T47D (cell line): ENCODE data around the gene SYCP3.
A peak's percentile ranks its signal among the peaks of the same experiment; 100 is the strongest.
"Not testable (repeated sequence)": the region's sequence is repeated elsewhere in the genome, so short reads cannot be mapped to it uniquely, and the experiment has no call there.

ENCODE experiments used
- DNase-seq, 2 experiments: peaks; one replicate each; pipeline versions ENCODE4 v3.0.0 to v3.0.0-alpha.2; 2011 to 2012; ENCODE audit warnings: low read depth in 1 of 2, low spot score in 1 of 2
- JUND ChIP-seq: IDR thresholded peaks from 2 replicates; pipeline ENCODE4 v1.6.1; 2012; ENCODE audit warnings: low read depth
- in situ Hi-C: cut with HindIII; loops from 2 replicates; pipeline ENCODE4 v1.10.0; 2016; ENCODE audit warnings: low sequenced_read_pairs, low pct_unique_long_range_greater_than_20kb

Gene SYCP3

DNA sequence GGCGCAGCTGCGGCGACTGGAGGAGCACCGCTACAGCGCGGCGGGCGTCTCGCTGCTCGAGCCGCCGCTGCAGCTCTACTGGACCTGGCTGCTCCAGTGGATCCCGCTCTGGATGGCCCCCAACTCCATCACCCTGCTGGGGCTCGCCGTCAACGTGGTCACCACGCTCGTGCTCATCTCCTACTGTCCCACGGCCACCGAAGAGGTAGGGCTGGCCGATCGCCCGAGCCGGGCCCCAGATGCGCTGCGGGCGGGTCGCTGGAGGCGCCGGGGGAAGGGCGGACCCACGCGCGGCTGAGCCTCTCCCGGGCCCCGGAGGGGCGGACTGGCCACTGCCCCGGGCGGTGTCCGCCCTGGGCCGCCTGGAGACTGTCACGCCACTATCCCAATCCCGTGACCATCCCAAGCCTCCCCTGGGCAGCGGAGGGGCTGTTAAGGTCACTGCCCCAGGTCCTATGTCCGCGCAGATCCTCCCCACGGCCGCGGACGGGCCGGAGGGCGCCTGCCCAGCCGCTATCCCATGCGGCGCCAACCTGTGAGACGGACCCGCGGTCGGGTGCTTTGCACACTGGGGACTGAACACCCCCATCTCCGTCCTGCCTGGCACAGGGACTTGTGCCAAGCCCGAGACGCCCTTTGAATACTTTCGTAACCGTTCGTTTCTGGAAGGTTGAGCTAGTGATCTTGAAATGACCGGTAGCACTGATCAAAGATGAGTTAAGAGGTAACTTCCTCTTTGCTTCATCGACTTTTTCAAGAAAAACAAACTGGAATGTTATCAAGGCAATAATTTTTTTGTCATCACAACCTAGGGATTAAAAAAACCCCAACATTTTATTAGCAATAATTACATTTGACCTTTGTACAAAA is 41.1 kb downstream of the SYCP3 start:
- in situ Hi-C loops = no loop called here
- 0 out of 2 replicates have a peak, but pooled peaks have one; percentile 39 for TF ChIP-seq JUND
- peak; percentile 50 to 62 for DNase-seq

DNA sequence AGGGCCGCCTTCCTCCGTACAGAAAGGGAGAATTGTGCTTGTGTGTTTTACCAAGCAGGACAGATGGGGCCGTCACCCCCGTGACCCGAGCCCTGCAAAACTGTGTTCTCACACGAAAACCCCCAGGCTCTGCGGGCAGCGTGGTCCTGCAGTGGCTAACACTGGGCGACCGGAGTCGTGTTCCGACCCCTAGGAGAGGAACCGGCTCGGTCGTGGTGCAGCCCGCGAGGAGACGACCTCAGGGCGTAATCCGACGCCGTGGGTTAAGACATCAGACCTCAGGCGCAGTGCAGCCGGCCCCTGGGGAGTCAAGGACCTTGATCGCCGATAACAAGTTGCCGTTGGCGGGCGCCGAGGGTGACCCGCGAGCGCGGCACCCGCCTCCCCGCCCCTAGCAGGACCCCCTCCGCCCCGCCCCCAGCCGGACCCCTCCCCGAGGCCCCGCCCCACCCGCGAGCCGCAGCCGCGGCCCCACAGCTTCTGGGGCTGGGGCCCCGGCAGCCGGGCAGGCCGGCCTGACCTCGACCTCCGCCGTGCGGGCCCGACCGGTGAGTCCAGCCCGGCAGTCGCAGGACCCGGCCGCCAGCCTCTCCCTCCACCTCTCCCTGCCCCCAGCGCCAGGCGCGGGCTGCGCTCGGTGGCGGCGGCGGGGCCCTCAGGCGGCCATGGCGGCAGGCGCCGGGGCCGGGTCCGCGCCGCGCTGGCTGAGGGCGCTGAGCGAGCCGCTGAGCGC is 41.9 kb downstream of the SYCP3 start, which contains the start of gene CHPT1:
TSS of gene CHPT1 (plus strand) at position 444 of the 733 bp plus-strand sequence. CDS start at position 666, 222 bp downstream.
- in situ Hi-C loops = no loop called here
- no peak for TF ChIP-seq JUND
- DNase-seq = peak; percentile 69 to 72

DNA sequence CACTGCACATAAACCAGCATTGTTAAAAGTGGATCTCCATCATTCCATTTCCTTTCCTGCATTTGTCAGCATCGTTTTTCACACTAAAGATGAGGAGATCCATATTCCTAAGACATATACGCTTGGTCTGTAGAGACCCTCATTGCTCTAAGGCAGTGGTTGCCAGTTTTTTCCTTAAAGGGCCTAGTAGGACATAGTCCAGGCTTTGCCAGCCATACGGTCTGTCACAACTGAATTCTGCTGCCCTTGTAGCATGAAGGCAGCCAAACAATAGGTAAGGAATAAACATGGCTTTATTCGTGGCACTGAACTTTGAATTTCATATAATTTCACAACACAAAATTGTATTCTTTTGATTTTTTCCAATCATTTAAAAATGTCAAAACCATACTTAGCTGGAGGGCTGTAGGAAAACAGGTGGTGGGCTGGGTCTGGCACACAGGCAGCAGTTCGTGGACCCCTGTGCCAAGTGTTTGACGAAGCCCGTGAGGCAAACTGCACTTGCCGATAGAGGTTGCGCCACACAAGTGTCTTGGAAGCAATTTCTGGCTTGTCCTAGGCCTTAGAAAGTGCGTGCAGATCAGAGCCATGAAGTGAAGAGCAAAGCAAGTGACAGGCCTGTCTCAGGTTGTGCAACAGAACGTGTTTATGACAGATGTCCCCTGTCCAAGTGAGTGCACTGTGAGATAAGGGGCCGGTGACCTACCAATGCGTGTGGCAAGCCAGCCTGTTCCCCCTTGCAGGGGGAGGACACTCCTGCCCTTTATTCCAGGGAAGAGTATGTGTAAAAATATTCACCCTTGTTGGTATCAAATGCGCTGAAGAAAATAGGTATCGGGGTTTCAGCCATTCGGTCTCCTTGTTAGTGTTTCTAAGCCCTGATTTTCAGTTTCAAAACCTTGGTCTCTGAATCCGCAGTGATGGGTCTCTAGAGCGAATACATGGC is 42.7 kb downstream of the SYCP3 start:
- TF ChIP-seq JUND = no peak
- in situ Hi-C loops = no loop called here

DNA sequence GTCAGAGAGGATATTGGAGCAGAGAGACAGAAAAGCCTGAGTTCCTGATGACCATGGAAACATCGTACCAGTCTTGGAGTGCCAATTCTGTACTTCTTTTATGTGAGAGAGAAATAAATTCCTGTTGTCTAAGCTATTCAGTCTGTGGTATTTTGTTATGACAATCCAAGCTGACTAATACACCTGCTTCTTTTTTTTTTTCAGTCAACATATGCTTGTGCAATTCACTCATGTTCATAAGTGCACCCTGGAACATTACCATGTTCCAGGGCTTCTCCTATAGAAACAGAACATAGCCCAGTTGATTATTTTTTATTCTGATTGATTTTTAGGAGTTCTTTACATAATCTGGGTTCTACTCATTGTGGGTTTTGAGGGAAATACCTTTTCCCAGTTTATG is 43.6 kb downstream of the SYCP3 start:
- peak in 1 of 2 experiments; percentile 19 for DNase-seq
- no peak for TF ChIP-seq JUND
- in situ Hi-C loops = no loop called here

More for the DNA sequence above, 42.7 kb downstream of the SYCP3 start:
- DNase-seq = peak; percentile 26 to 34

DNA sequence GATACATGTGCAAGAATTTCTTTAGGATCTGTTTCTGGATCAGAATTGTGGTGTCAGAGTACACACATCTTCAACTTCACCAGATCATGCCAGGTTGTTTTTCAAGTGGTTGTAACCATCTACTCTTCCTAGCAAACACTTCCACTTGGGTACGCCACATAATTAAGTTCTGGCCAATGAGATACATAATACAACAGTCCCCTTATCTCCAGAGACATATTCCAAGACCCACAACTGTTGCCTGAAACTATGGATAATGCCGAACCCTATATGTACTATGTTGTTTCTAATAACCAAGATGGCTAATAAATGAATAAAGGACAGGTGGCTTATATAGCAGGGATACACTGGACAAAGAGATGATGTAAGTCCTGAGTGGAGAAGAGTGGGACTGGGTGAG is 44.3 kb downstream of the SYCP3 start:
- TF ChIP-seq JUND = no peak
- no peak for DNase-seq
- in situ Hi-C loops = no loop called here

DNA sequence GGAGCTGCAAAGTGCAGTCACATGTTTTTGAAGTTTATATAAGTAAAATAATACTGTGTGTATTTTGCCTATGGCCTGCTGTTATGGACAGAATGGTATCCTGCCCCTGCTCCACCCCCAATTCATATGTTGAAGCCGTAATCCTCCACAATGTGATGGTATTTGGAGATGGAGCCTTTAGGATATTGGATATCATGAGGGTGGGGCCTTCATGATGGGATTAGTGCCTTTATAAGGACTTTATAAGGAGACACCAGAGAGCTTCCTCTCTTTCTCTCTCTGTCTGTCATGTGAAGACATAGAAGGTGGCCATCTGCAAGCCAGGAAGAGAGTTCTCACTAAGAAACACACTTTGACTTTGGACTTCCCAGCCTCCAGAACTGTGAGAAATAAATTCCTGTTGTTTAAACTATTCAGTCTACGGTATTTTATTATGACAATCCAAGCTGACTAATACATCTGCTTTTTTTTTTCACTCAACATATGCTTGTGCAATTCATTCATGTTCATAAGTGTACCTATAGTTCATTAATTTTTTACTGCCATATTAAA is 44.9 kb downstream of the SYCP3 start:
- no peak for TF ChIP-seq JUND
- in situ Hi-C loops = no loop called here

DNA sequence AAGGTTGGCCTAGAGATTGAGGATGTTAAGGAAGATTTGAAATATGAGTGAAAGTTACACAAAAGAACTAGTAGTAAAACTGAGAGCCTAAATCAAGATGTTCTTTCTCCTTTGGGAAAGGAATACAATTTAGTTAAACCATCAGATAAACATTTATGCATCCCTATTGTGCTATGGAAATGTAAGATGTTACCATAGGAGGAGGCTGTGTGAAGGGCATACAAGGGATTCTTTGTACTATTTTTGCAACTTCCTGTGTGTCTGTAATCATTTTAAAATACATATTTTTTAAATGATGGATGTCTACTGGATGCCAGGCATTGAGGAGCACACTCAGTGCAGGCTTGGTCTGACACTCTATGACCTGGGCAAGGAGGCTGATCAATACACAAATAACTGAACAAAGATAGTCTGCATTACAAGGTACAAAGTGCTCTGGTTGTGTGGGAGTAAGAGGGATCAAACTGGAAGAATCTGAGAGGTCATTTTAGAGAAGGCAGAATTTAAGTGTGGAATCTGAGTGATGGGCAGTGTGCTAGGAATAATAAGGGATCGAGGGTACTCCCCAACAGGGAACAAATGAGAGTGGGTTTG is 47.7 kb downstream of the SYCP3 start:
- in situ Hi-C loops = no loop called here
- no peak for DNase-seq
- TF ChIP-seq JUND = no peak

More for the DNA sequence above, 44.9 kb downstream of the SYCP3 start:
- no peak for DNase-seq

DNA sequence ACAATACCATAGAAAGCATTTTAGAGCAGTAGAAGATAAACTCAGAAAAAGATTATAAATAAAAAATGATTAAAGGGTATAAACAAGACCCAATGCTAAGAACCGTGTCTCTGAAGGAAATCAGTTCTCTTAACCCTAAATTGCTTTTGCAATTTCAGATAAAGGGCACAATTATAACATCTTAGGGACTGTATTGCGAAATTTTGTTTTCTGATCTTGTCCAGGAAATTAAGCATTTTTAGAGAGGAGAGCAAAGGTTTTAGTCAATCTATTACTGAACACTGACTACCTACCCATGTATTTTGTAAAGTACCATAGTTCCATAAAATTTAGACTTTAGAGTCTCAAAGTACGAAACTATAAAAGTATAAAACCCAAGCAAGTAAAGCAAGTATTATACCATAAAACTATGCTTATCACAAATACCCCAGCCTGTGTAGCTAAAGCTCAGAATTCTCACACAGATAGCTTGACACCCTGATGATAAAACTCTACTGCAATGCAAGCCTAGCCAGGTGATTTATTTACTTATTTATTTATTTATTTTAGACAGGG is 48.6 kb downstream of the SYCP3 start:
- no peak for TF ChIP-seq JUND
- in situ Hi-C loops = no loop called here
- DNase-seq = no peak

DNA sequence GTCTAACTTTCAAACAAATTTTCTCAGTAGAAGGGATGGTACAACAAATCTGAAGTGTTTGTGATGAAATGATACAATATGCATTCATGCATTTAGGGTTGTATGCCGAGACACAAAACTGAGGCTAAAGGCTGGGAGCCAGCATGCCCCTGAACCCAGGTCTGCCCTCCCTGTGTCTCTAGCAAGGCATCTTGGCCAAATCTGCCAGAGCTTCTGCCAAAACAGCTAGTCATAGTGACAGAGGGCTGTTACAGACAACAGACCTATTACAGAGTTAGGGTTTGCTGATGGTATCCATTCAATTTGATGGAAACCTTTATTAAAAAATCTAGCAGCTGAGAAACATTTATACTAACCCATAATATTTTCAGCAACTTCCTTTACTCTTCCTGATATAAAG is 53.1 kb downstream of the SYCP3 start:
- no peak for TF ChIP-seq JUND
- no peak for DNase-seq
- in situ Hi-C loops = no loop called here

DNA sequence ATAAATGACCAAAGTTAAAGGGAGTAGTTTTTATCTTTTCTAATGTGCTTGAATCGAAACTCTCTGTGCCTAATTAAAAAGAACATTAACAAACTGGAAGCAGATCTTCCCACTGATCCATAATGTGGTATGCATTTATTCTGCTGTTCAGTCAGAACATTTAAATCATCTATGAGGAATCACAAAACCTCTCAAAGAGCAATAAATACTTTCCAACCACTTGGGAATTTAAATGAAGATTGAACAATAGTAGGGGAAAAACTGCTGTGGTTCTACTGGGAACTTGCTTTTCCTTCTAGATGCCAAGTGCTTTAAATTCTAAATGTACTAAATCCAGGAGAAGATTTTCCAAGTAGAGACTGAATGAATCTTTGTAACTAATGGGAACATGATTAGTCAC is 54.2 kb downstream of the SYCP3 start:
- in situ Hi-C loops = no loop called here
- TF ChIP-seq JUND = no peak
- no peak for DNase-seq

DNA sequence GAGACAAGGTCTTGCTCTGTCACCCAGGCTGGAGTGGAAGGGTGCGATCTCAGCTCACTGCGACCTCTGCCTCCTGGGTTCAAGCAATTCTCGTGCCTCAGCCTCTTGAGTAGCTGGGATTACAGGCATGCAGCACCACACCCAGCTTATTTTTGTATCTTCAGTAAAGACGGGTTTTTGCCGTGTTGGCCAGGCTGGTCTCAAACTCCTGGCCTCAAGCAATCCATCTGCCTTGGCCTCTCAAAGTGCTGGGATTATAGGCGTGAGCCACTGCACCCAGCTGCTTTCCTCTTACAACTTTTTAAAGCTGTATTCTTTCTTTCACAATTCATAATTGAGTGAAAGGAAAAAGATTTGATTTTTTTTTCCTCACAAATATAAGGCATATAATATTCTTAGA is 57.6 kb downstream of the SYCP3 start:
- in situ Hi-C loops, DNase-seq: not testable (repeated sequence)
